GM18498 (cell line): Measurements from ENCODE around the gene MRPS33.
"Not testable (repeated sequence)": the region's sequence is repeated elsewhere in the genome, so short reads cannot be mapped to it uniquely, and the experiment has no call there.

Source experiments
- ATAC-seq: cut with Tn5 transposase; IDR thresholded peaks from one replicate; pipeline ENCODE4 v1.9.1; 2021; ENCODE audit warnings: mild to moderate bottlenecking, moderate library complexity; ENCODE audit not compliant: unreplicated experiment

The MRPS33 gene

GRCh38 chr7:141014524-141015395 lies at the start of gene MRPS33:
TSS of gene MRPS33 (minus strand) at chr7:141014952. CDS start at chr7:141010633, 4,319 bp downstream.
- peak; percentile 99 for ATAC-seq

- ATAC-seq: no peak
These were observed 43.0 kb upstream of the MRPS33 start for GRCh38 chr7:141057788-141058187.

- ATAC-seq: no peak
These were observed 40.4 kb upstream of the MRPS33 start for GRCh38 chr7:141055146-141055545.

DNA sequence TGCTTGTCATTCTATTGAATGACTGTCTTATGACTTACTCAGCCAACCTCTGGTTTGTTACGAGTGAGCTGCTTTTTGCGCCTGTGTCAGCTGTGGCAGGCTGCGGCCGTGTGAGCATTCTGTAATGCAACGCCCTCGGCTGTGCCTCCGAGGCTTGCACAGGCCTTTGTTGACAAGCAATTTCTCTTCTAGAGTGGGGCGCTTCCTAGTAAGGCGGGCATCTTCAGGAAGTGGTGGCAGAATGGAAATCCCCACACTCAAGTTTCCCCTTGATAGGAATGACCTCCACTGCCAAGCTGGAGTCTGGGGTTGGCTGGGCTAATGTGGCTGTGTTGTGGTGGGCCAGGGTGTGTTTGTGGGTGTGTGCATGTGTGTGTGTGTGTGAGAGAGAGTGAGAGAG lies 38.9 kb upstream of the MRPS33 start:
- ATAC-seq: no peak

DNA sequence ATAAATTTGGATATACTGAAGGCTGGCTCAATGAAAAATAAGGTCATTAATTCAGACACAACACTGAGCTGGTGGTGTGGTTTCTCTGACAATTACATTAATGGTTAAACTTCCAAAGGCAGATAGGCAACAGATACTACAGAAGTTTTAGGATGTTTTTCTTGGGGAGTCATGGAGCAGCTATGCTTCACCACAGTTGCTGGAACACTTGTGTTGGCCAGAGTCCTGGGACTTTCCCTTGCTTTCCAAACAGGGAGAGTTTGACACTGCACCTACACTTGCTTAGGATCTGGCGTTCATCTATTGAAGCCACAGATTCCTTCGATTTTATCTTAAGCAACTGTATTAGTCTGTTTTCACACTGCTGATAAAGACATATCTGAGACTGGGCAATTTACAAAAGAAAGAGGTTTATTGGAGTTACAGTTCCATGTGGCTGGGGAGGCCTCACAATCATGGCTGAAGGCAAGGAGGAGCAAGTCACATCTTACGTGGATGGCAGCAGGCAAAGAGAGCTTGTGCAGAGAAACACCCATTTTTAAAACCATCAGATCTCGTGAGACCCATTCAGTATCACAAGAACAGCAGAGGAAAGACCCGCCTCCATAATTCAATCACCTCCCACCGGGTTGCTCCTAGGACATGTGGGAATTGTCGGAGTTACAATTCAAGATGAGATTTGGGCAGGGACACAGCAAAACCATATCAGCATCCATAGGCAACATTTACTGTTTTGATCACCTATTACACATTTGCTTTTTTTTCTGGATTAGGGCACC lies 31.3 kb upstream of the MRPS33 start:
- no peak for ATAC-seq

DNA sequence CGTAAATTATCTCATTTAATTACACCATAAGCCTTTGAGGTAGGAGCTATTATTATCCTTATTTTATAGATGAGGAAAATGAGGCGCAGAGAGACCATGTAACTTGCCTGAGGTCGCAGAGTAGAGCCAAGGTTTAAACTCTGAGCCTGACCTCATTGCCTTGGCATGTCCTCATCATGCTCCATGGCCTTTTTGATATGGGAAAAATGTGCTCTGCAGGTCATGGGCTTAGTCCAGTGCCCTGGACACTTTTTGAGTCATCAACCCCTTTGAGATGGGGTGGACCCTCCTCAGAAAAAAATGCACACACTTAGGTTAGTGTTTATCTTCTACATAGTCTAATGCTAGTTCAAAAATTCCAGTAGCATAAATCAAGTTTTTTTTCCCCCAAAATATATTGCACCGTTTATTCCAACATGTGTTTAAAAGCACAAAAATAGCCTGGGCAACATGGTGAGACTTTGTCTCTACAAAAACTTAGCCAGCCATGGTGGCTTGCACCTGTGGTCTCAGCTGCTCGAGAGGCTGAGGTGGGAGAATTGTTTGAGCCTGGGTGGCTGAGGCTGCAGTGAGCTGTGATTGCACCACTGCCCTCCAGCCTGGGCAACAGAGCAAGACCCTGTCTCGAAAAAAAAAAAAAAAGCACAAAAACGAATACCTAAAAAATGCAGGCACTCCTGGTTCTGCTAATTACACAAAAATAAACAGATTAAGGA lies 30.5 kb upstream of the MRPS33 start:
- no peak for ATAC-seq

DNA sequence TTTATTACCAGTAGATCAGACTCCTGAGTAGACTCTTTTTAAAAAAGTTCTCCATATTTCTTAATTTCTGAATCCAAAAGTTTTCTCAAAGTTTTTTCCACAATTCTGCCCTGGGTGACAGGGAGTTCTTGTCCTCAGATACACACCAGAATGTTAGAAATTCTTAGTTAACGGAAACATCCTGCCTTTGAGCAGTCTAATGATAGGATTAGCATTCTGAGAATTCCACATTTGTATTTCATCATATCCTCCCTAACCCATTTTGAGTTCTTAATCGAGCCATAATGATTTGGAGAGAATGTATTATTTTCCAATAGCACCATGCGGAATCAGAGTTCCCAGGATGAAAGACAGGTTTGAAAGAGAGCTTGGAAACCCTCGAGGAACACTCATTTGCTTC lies 28.9 kb upstream of the MRPS33 start:
- no peak for ATAC-seq

DNA sequence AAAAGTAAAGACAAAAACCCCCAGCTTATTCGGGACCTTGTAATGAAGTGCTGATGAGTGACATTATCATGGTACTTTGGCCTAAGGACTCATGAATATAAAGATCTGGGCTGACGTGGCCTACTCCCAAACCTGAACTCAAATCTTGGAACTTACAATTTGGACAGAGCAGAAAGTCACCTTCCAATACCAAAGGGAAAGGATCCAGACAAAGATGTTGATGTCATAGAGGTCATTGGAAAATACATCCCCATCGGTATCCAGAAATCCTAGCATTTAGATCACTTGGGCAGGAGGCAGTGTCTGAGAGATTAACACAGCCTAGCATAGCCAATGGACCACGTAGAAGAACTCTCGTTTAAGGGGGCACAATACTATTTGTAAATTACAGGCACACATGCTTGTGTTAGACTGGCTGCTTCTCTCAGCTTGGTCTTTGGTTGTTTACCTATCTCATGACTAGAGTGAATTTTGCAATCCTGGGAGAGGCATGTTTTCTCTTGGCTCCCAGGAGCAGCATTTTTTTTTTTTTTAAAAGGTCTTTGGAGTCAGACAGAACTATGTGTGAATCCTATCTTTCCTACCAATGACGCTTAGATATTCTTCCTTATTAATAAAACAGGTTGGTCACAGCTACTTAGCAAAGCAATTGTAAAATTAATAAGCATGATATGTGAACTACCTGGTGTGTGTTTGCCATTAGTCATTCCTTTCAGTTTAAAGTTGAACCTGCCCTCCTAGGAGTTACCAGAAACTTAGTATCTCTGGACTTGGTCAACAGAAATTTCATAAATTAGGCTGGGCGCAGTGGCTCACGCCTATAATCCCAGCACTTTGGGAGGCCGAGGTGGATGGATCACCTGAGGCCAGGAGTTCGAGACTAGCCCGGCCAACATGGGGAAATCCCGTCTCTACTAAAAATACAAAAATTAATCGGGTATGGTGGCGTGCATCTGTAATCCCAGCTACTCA lies 27.8 kb upstream of the MRPS33 start:
- ATAC-seq: no peak

DNA sequence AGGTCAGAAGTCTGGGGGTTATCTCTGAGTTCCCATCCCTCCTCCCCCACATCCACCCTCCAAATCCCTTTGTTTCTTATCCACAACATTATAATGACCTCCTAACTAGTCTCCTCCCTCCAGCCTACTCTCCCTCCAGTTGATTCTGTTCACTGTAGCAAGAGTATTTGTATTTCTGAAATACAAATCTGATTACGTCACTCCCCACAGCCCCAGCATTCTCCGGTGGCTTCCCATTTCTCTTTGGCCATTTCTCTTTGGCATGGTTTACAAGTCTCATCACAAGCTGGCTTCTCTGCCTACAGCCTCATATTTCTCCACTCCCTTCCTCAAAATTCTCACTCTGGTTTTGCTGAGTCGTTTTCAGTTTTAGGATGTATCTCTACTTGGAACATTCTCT lies 24.6 kb upstream of the MRPS33 start:
- ATAC-seq: no peak

GRCh38 chr7:141038100-141038499 lies 23.3 kb upstream of the MRPS33 start:
- not testable (repeated sequence) for ATAC-seq

DNA sequence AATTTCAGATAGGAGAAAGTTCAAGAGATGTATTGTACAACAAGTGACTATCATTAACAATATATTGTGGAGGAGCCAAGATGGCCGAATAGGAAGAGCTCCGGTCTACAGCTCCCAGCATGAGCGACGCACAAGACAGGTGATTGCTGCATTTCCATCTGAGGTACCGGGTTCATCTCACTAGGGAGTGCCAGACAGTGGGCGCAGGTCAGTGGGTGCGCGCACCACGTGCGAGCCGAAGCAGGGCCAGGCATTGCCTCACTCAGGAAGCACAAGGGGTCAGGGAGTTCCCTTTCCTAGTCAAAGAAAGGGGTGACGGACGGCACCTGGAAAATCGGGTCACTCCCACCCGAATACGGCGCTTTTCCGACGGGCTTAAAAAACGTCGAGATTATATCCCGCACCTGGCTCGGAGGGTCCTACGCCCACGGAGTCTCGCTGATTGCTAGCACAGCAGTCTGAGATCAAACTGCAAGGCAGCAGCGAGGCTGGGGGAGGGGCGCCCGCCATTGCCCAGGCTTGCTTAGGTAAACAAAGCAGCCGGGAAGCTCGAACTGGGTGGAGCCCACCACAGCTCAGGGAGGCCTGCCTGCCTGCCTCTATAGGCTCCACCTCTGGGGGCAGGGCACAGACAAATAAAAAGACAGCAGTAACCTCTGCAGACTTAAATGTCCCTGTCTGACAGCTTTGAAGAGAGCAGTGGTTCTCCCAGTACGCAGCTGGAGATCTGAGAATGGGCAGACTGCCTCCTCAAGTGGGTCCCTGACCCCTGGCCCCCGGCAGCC lies 18.0 kb upstream of the MRPS33 start:
- ATAC-seq: not testable (repeated sequence)

GRCh38 chr7:141028767-141029166 lies 14.0 kb upstream of the MRPS33 start:
- no peak for ATAC-seq

DNA sequence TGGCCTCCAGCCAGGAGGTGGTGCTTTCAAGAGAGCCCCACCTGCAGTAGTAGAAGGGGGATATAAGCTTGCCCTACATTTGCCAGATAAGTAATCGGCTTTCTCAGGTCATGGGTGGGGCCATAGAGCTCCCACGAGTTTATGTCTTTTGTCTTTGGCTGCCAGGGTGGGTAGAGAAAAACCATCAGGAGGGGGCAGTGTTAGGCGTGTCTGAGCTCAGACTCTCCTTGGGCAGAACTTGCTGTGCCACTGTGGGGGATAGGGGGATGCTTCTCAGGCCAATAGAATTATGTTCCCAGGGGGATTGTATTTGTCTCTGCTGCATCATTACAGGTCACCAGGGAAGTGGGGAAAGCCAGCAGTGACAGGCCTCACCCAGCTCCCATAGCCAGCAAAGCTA lies 12.3 kb upstream of the MRPS33 start:
- no peak for ATAC-seq

- no peak for ATAC-seq
These were observed 9.9 kb upstream of the MRPS33 start for GRCh38 chr7:141024668-141025067.

DNA sequence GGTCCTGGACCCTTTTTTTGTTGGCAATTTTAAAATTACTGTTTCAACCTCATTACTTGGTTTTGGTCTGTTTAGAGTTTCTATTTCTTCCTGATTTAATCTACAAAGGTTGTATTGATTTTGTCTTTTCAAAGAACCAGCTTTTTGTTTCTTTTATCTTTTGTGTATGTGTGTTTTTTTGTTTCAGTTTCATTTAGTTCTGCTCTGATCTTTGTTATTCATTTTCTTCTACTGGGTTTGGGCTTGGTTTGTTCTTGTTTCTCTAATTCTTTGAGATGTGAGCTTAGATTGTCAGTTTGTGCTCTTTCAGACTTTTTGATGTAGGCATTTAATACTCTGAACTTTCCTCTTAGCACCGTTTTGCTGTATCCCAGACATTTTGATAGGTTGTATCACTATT lies 8.5 kb upstream of the MRPS33 start:
- no peak for ATAC-seq

DNA sequence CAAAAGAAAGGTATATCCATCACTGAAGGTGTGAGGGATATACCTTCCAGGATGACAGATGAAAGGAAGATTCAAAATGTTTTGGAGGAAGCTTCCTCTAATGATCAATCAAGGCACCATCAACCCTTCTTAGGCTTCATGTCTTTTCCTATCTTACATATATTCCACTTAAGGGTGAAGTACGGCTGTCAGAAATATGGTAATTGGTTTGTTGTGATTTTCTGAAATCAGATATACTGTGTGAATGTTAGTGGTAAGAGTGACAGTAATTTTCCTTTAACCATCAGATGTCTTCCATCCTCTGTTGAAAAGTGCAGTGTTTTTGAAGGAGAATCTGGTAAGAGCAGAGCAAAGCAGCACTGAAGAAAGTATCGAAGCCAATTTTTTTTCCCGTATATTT lies 2.8 kb upstream of the MRPS33 start:
- no peak for ATAC-seq

DNA sequence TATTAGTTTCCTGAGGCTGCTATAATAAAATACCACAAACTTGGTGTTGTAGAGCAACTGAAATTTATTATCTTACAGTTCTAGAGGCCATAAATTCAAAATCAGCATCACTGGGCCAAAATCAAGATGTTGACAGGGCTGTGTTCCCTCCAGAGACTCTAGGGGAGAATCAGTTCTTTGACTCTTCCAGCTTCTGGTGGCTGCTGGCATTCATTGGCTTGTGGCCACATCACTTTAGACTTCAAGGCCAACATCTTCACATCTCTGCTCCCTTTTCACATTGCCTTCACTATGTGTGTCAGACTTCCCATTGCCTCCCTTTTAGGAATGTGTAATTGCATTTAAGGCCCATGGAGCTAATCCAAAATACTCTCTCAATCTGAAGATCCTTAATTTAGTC lies 1.6 kb upstream of the MRPS33 start:
- ATAC-seq: no peak

GRCh38 chr7:141014125-141014523 lies 628 bp downstream of the MRPS33 start:
- peak; percentile 1 for ATAC-seq

- ATAC-seq: no peak
These were observed 1.4 kb downstream of the MRPS33 start for GRCh38 chr7:141013345-141013715.
